ENCODE measurements around the gene KLHL6.
"Not testable (repeated sequence)": the region's sequence is repeated elsewhere in the genome, so short reads cannot be mapped to it uniquely, and the experiment has no call there.

Gene KLHL6

GRCh38 chr3:183528758-183529157 lies 26.7 kb downstream of the KLHL6 start:
- DNase-seq: not testable (repeated sequence)

- DNase-seq: no peak
Measured at GRCh38 chr3:183527428-183528379, 27.8 kb downstream of the KLHL6 start.

- no peak for DNase-seq
Measured at GRCh38 chr3:183526838-183527427, 28.6 kb downstream of the KLHL6 start.

GRCh38 chr3:183524476-183524875 lies 31.0 kb downstream of the KLHL6 start:
- no peak for DNase-seq

- DNase-seq: not testable (repeated sequence)
Measured at GRCh38 chr3:183520741-183521556, 34.6 kb downstream of the KLHL6 start.

- DNase-seq: not testable (repeated sequence)
Measured at GRCh38 chr3:183520295-183520694, 35.2 kb downstream of the KLHL6 start.

GRCh38 chr3:183519891-183520290 lies 35.6 kb downstream of the KLHL6 start:
- no peak for DNase-seq

- peak; percentile 33 for DNase-seq
Measured at GRCh38 chr3:183518491-183519251, 36.8 kb downstream of the KLHL6 start.

GRCh38 chr3:183517607-183518006 lies 37.9 kb downstream of the KLHL6 start:
- DNase-seq: no peak

- DNase-seq: no peak
Measured at GRCh38 chr3:183515968-183516851, 39.3 kb downstream of the KLHL6 start.

GRCh38 chr3:183514021-183514420 lies 41.5 kb downstream of the KLHL6 start:
- no peak for DNase-seq

GRCh38 chr3:183513046-183513706 lies 42.3 kb downstream of the KLHL6 start:
- DNase-seq: no peak

- not testable (repeated sequence) for DNase-seq
Measured at GRCh38 chr3:183511286-183512131, 44.0 kb downstream of the KLHL6 start.

- DNase-seq: no peak
Measured at GRCh38 chr3:183508821-183509220, 46.7 kb downstream of the KLHL6 start.

GRCh38 chr3:183507551-183507950 lies 48.0 kb downstream of the KLHL6 start:
- DNase-seq: no peak

GRCh38 chr3:183506674-183507320 lies 48.7 kb downstream of the KLHL6 start:
- DNase-seq: no peak

GRCh38 chr3:183504597-183504996 lies 50.9 kb downstream of the KLHL6 start:
- no peak for DNase-seq

GRCh38 chr3:183503746-183504145 lies 51.8 kb downstream of the KLHL6 start:
- DNase-seq: no peak
